Measurements from ENCODE around the gene SPOUT1.
A peak's percentile ranks its signal among the peaks of the same experiment; 100 is the strongest.
"Not testable (repeated sequence)": the region's sequence is repeated elsewhere in the genome, so short reads cannot be mapped to it uniquely, and the experiment has no call there.

SPOUT1 gene

GRCh38 chr9:128785427-128785826 lies 44.2 kb downstream of the SPOUT1 start:
- no peak overlapping the region for H3K4me3 ChIP-seq (ENCODE audit: low read length)
- DNase-seq (ENCODE audit: low read depth, low spot score): no peak

GRCh38 chr9:128782669-128783068 lies 46.9 kb downstream of the SPOUT1 start:
- no peak for DNase-seq (ENCODE audit: low read depth, low spot score)
- no peak overlapping the region for H3K4me3 ChIP-seq (ENCODE audit: low read length)

GRCh38 chr9:128781187-128782070 lies 48.2 kb downstream of the SPOUT1 start:
- no peak for DNase-seq (ENCODE audit: low read depth, low spot score)
- no peak overlapping the region for H3K4me3 ChIP-seq (ENCODE audit: low read length)

GRCh38 chr9:128780093-128780492 lies 49.5 kb downstream of the SPOUT1 start:
- not testable (repeated sequence) for H3K4me3 ChIP-seq (ENCODE audit: low read length); DNase-seq (ENCODE audit: low read depth, low spot score)

- no peak for DNase-seq (ENCODE audit: low read depth, low spot score)
- no peak overlapping the region for H3K4me3 ChIP-seq (ENCODE audit: low read length)
These were observed 54.8 kb downstream of the SPOUT1 start for GRCh38 chr9:128774804-128775203.

- DNase-seq (ENCODE audit: low read depth, low spot score): no peak
- H3K4me3 ChIP-seq (ENCODE audit: low read length): no peak overlapping the region
These were observed 56.5 kb downstream of the SPOUT1 start for GRCh38 chr9:128773049-128773448.

- H3K4me3 ChIP-seq (ENCODE audit: low read length): peak within 1 kb of the TSS; percentile 94
- peak; percentile 76 for DNase-seq (ENCODE audit: low read depth, low spot score)
These were observed 57.7 kb downstream of the SPOUT1 start, which contains the start of gene ZER1 for GRCh38 chr9:128771745-128772519. Gene ZER1 (minus strand): TSS chr9:128771927. CDS start chr9:128755565, 16,362 bp downstream.

- peak overlapping the region; percentile 94 for H3K4me3 ChIP-seq (ENCODE audit: low read length)
- no peak for DNase-seq (ENCODE audit: low read depth, low spot score)
These were observed 58.4 kb downstream of the SPOUT1 start for GRCh38 chr9:128771094-128771721.

- DNase-seq (ENCODE audit: low read depth, low spot score): no peak
These were observed 59.1 kb downstream of the SPOUT1 start for GRCh38 chr9:128770286-128771030.

More at GRCh38 chr9:128770286-128771030, 59.1 kb downstream of the SPOUT1 start:
- H3K4me3 ChIP-seq (ENCODE audit: low read length): peak overlapping the region; percentile 94

Data from Jurkat, Clone E6-1 (cell line).